Hematopoietic multipotent progenitor cell treated with erythropoietin and hydrocortisone succinate and interleukin-3 and kit ligand, for 4 days (in vitro differentiated cells): Measurements from ENCODE around the gene PSMD9.

ENCODE experiments used
- DNase-seq: peaks from one replicate; pipeline ENCODE4 v3.0.0-alpha.2; 2015

PSMD9 gene

DNA sequence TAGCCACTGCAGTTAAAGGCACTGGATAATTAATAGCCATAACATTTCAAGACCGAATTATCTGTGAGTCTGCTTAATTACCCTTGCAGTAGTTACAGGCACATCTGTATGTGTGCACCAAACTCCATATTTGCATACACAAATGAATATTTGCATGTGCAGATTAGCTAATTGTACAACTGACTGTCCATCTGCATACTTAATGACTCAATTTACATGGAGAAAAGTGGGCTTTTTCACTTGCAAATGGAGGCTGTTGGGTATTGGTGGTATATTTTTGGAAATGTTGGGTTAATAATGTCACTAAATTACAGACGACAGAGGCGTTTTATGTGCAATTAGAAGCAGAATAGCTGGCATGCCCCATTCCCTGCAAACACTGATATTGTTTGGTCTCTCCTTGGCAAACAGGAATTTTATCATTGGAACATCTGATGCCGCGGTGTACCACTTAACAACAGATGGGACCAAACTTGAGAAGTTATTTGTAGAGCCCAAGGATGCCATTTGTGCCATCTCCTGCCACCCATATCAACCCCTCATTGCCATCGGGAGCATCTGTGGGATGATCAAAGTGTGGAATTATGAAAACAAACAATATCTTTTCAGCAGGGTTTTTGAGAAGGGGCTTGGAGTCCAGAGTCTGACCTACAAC lies 69.4 kb downstream of the PSMD9 start:
- DNase-seq: no peak

GRCh38 chr12:121958541-121959240 lies 70.1 kb downstream of the PSMD9 start:
- DNase-seq: no peak

GRCh38 chr12:121960541-121960940 lies 72.0 kb downstream of the PSMD9 start:
- DNase-seq: no peak

DNA sequence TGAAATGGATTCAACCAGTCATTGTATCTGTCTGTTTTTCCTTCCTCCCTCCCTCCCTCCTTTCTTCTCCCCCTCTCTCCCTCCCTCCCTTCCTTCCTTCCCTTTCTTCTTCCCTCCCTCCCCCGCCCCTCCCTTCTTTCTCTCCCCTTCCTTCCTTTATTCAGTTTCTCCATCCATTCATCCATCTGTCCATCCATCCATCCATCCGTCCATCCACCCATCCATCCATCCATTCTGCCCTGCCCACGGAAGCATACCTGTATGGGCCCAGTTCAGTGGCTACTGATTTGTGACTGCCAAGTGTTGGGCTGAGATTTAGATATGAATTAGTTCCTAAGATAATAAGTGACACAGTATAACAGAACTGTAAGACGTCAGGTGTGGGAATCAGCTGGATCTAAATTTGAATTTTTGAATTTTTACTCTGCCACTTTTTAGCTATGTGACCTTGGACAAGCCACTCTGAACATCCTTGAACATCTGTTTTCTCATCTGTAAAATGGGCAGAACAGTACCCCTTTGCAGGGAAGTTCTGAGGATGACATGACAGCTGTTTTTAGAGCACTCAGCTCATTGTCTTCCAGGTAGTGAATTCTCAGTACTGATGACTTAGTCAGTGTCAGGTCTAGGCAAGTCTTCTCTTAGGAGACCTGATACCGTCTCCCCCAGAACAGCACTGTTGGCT lies 72.7 kb downstream of the PSMD9 start:
- DNase-seq: no peak

DNA sequence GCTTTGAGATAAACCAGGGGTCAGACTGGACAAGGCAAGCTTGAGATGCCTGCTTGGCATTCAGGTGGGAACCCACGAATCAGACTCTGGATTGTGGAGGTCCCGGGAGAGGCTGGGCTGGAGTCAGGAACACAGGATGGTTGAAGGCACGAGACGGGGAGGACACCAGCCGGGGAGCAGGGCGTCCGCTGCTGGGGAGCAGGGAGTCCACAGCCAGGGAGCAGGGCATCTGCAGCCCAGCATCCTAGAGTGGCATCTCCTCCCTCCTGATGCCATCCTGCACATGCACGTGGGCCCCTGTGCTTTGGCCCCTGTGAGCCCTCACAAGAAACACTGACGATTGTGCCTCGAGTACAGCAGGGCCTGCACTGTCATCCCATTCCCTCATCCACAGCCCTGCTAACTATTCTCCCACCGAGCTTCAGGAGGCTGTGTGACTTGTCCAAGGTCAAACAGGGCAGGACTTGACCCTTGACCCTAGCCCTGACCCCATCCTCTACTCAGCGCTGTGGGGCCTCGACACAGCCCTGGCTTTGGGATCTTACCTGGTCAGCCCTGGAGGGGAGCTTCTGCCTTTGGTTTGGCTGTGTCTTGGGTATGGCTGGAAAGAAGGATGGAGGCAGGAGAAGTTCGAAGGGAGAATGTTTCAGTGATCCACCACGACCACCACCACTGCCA lies 74.9 kb downstream of the PSMD9 start:
- DNase-seq: no peak

DNA sequence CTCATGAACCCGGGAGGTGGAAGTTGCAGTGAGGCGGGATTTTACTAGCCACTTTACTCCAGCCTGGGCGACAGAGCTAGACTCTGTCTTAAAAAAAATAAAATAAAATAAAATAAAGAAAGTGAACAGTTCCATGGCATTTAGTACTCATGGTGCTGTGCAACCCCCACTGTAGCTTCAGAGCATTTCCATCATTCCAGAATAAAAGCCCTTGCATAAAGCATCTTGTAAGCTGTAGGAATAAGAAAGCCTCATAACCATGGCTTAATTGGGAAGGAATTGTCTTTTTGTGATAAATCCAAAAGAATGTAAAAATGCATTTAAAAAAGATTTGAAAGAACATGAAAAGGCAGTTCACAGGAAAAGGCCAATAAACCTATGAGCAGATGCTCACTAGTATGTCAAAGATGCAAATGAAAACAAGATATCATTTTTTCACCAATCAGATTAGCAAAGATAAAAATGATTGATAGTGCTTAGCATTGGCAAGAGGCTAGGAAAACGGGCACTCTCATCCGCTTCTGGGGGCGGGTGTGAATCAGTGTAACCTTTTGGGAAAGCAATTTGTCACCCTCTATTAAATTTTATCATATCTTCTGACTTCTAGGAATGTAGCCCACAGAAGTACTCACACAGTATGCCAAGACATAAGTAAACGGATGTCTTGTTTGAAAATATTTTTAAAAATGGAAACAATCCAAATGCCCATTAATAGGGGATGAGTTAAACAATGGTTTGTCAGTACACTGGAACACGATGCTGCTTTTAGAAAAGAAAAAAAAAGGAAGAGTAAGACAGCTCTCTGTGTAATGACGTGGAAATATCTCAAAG lies 76.4 kb downstream of the PSMD9 start:
- DNase-seq: no peak

GRCh38 chr12:121966959-121967358 lies 78.4 kb downstream of the PSMD9 start:
- no peak for DNase-seq
